Iris pigment epithelial cell (primary cell): ENCODE measurements around the gene SH3PXD2A.
A peak's percentile ranks its signal among the peaks of the same experiment; 100 is the strongest.

ENCODE experiments used
- DNase-seq: peaks from one replicate; pipeline ENCODE4 v3.0.0-alpha.2; 2011; ENCODE audit warnings: low read depth

The SH3PXD2A gene

GRCh38 chr10:103685880-103686669 is 169.3 kb downstream of the SH3PXD2A start:
- peak; percentile 65 for DNase-seq

GRCh38 chr10:103683851-103684250 is 171.5 kb downstream of the SH3PXD2A start:
- DNase-seq = no peak

- no peak for DNase-seq
Observed at GRCh38 chr10:103682631-103683030, 172.7 kb downstream of the SH3PXD2A start.

GRCh38 chr10:103681617-103682399 is 173.6 kb downstream of the SH3PXD2A start:
- DNase-seq = no peak

GRCh38 chr10:103680869-103681236 is 174.5 kb downstream of the SH3PXD2A start:
- no peak for DNase-seq

GRCh38 chr10:103679096-103679790 is 176.1 kb downstream of the SH3PXD2A start:
- DNase-seq = no peak

- peak; percentile 99 for DNase-seq
Observed at GRCh38 chr10:103678178-103678526, 177.2 kb downstream of the SH3PXD2A start.

GRCh38 chr10:103677486-103678177 is 177.7 kb downstream of the SH3PXD2A start:
- no peak for DNase-seq

- peak; percentile 94 for DNase-seq
Observed at GRCh38 chr10:103676851-103677417, 178.4 kb downstream of the SH3PXD2A start.

GRCh38 chr10:103676058-103676785 is 179.2 kb downstream of the SH3PXD2A start:
- peak; percentile 62 for DNase-seq

- DNase-seq = no peak
Observed at GRCh38 chr10:103673606-103674005, 181.8 kb downstream of the SH3PXD2A start.

- DNase-seq = no peak
Observed at GRCh38 chr10:103672345-103672744, 183.0 kb downstream of the SH3PXD2A start.

- no peak for DNase-seq
Observed at GRCh38 chr10:103671126-103671895, 184.1 kb downstream of the SH3PXD2A start.

- DNase-seq = no peak
Observed at GRCh38 chr10:103669944-103670343, 185.4 kb downstream of the SH3PXD2A start.

- no peak for DNase-seq
Observed at GRCh38 chr10:103669243-103669929, 186.0 kb downstream of the SH3PXD2A start.

GRCh38 chr10:103668351-103669242 is 186.8 kb downstream of the SH3PXD2A start:
- peak; percentile 55 for DNase-seq

GRCh38 chr10:103667356-103667755 is 188.0 kb downstream of the SH3PXD2A start:
- DNase-seq = peak; percentile 41

GRCh38 chr10:103666762-103667150 is 188.6 kb downstream of the SH3PXD2A start:
- DNase-seq = no peak
